NCI-H1436 treated with DMSO at 0.1 percent for 48 hours (cell line): ENCODE data around the gene GOLGA8Q.
"Not testable (repeated sequence)": the region's sequence is repeated elsewhere in the genome, so short reads cannot be mapped to it uniquely, and the experiment has no call there.

Source experiments
- DNase-seq: peaks from one replicate; lab custom pipeline; 2025; lab: John Stamatoyannopoulos, UW

The GOLGA8Q gene, protein sequence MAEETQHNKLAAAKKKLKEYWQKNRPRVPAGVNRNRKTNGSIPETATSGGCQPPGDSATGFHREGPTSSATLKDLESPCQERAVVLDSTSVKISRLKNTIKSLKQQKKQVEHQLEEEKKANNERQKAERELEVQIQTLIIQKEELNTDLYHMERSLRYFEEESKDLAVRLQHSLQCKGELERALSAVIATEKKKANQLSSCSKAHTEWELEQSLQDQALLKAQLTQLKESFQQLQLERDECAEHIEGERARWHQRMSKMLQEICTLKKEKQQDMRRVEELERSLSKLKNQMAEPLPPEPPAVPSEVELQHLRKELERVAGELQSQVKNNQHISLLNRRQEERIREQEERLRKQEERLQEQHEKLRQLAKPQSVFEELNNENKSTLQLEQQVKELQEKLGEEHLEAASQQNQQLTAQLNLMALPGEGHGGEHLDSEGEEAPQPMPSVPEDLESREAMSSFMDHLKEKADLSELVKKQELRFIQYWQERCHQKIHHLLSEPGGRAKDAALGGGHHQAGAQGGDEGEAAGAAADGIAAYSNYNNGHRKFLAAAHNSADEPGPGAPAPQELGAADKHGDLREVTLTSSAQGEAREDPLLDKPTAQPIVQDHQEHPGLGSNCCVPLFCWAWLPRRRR

DNA sequence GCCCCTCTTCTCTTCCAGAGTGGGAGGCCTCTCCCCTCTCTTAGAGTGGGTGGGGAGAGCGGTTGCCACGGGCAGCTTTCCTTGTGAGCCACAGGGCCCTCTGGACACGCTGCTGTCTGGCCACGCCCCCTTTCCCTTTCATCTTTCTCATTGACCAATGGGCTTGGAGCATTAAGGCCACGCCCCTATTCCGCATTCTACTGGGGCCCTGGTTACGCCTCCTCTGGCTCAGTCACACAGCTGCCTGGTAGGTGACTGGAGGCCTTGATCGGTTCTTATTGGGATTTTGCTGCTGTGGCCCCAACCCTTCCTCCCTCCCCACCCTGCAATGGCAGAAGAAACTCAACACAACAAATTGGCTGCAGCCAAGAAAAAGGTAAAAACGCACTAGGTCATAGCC, at the start of gene GOLGA8Q:
Gene GOLGA8Q (plus strand): TSS at position 301 of the 400 bp plus-strand sequence. CDS start 28 bp downstream, at position 329.
- DNase-seq, result not testable (repeated sequence)

DNA sequence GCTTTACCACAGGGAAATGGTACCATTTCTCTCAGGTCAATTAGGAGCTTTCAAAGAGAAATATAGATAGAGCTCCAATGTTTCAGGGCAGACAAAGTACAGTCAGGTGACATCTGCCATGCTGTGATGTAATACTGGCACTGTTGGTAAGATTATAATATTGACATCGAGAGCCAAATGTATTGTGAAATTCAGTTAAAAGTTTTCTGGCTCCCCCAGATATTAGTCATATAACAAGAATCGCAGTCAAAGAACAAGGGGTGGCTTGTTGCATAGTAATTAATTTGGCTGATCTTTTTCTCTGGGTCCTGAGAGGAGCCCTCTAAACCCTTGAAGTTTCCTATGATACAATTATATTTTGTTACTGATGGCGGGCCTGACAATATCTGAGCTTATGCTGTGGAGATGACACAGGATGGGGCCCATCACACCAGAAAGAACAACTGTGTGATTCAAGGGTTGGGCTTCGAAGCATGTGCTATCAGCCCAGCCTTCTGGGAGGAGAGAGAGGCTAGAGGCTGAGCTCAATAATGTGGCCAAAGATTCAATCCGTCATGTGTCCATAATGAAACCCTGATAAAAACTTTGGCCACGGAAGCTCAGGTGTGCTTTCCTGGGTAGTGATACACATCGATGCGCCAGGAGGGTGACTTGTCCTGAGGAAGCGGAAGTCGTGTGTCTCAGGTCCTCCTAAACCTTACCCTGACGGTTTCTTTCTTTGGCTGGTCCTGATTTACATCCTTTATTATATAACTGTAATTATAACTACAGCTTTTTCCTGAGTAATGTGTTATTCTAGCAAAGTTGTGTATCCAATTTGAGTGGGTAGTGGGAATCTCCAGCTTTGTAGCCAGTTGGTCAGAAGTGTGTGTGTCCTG, 48.7 kb upstream of the GOLGA8Q start:
- DNase-seq, result not testable (repeated sequence)

DNA sequence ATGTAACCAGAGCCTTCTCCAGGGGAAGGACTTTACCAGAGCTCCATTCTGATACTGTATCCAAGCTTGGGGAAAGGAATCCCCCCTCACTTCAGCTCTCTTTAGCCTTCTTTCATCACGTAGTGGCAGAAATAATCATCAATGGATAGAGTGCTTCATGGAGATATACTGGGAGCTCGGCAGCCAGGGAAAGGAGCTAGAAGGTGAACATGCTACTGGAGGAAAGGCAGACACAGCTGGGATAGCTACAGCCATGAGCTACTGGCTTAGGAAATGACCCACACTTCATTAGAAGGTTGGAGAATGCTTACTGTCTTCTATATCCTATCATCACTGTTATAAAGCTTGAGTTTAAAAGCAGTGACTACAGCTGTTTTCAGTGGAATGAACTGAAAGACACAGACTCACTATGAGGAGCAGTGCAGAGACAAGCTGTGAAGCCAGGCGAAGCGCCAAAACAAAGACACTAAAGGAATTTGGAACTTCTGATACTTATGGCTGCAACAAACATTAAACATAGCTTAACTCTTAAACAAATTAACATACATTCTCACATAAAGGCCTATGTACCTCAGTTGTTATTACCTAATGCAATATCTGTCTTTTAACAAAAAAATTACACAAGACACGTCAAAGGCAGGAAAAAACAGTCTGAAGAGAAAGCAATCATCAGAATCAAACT, 47.5 kb upstream of the GOLGA8Q start:
- DNase-seq, result not testable (repeated sequence)

DNA sequence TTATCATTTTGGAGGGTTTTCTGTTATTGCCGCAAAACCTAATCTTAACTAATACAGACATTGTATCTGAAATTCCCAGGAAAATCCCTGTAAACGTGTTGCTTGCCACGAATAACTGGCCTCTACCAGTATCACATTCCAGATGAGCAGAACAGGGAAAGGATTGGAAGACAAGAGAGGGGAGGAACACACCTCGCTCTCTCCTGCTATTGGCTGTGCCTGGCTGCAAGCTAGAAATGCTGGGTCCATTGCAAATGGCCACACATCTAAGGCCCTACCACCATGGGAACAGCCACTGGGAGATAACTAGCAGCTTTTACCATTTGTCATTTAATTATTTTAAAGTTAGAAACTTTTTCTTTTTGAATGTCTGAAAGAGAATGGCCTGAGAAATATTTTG, 37.3 kb upstream of the GOLGA8Q start:
- DNase-seq, result not testable (repeated sequence)

DNA sequence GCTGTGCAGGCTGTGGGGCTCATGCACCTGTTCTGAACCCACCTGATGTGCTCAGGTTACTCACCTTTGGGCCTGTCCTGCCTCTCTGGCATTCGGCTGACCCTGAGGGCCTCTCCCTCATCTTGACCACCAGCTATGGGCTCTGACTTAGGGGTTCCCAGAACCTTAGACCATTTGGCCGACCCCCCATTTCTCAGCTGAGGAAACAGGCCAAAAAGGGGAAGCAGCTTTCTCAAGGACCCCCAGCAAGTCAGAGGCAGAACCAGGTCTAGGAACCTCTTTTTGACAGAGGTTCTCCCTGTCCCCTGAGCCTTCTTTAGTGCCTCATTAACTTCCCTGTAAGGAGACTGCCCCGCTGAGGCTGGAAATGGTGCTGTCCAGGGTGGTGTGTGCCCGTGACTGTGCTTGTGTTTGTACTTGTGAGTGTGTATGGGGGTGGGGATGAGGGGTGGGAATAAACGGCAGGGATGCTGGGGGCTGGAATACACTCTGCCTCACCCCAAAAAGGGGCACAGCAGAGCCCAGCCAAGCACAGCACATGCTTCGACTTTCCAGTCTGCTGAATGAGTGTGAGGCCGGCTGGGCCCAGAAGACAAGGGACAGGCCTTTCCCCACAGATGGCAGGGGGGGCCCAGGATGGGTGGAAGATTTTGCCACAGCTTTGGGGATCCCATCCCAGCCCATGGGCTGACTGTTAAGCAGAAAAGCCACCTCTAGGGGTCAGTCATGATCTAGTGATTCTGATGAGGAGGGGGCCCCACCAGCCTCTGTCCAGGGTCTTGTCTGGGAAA, 28.2 kb upstream of the GOLGA8Q start:
- DNase-seq, result not testable (repeated sequence)

DNA sequence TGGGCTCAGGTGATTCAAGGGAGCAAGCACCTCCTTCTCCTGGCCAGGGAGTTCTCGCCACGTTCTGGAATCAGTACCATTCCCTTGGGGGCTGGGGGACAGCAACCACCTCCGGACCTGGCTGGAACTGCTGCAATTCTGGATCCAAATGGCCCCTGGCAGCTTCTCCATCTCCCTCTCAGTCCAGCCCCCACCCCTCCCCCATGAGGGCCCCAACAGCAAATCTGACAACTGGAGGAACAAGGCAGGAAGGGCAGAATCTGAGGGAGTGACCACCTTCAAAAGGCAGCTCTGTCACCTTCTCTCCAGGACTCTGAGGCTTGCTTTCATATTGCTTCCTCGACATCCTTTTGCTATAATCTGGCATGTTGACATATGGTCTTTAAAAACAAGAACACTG, 25.9 kb upstream of the GOLGA8Q start:
- DNase-seq, result not testable (repeated sequence)

DNA sequence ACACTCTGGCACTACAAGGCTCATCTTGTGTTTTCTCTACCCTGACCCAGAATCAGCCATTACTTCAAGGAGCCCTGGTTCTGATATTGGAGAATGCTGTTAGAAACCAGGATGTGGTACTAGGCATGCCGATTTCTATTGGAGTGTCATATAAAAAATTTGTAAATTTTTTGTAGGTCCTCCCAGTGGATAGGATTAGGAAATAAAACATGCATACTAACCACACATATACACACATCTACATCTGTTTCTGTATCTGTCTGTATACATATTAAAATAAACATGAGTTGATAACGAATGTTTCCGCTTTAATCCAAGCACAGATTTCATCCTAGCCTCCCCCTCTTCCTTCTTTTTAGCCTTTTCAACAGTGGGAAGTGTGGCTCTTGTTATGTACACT, 22.8 kb upstream of the GOLGA8Q start:
- DNase-seq, result not testable (repeated sequence)

DNA sequence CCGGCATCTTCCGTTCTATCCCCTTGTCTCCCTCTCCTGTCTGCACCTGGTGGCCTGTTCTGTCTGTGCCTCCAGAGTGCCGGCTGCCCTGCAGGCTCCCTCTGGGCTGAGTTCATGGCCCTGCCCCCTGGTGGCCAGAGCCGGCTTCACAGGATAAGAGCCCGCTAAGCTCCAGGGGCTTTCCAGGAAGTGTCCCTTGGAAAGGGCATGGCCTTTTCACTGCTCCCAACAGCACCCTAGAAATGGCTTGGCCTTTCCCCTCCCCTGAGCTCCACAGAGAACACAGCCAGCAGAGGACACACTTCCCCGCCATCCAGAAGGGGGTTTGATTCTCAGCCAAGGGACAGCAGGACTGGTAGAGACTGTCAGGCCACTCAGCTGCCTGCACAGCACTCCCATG, 15.1 kb downstream of the GOLGA8Q start:
- not testable (repeated sequence) for DNase-seq

DNA sequence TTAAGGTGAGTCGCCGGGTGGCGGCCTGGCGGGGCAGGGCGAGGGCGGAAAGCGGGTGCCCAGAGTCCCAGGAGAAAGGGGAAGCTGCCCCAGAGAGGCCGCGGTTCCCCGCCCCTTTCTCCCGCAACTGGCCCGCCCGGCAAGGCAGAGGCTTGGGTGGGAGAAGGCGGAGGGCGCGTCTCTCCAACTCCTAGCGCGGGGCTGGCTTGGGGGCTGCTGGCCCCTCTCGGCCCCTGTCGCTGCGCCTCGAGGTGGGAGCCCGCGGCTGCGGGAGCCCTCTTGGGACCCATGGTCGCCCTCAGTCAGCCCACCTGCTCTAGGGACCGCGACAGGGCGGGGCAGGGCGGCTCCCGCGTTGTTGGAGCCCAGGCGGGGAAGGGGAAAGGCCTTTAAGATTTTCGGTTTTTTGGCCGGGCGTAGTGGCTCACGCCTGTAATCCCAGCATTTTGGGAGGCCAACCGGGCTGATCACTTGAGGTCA, 21.2 kb downstream of the GOLGA8Q start:
- DNase-seq, result not testable (repeated sequence)

DNA sequence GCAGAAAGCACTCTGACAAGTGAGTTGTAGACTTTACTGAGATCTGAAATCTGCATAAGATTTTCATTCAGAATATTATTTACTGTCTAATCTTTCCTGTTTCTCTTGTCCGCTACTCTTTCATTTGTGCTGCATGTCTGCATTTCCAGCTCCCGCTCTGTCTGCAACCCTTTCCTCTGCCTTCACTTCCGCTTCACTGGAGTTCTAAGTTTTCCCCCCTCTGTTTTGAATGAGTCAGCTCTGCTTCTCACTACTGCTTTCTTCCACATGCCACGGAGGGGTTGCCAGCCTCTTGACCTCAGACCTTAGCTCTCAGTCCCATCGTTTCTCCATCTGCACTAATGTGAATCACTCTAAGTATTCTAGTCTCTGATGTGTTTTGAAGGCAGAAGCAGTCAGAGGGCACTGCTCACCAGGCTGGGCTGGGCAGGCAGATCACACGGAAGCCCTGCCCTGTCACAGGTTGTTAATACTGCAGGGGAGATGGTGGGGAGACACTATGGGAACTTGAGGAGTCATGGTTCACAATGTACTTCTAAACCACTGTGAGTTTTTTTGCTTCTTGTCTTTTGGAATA, 27.6 kb downstream of the GOLGA8Q start:
- not testable (repeated sequence) for DNase-seq

DNA sequence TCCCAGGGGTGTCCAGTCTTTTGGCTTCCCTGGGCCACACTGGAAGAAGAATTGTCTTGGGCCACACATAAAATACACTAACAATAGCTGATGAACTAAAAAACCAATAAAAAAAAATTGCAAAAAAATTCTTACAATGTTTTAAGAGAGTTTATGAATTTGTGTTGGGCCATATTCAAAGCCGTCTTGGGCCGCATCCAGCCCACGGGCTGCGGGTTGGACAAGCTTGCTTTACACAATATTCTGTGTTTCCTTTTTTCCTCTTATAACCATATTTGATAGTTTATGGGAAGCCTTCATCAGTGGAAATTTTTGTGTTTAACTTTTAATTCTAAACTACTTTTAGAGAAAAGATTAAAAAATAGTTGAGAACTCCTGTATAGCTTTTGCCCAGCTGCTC, 28.9 kb downstream of the GOLGA8Q start:
- not testable (repeated sequence) for DNase-seq

DNA sequence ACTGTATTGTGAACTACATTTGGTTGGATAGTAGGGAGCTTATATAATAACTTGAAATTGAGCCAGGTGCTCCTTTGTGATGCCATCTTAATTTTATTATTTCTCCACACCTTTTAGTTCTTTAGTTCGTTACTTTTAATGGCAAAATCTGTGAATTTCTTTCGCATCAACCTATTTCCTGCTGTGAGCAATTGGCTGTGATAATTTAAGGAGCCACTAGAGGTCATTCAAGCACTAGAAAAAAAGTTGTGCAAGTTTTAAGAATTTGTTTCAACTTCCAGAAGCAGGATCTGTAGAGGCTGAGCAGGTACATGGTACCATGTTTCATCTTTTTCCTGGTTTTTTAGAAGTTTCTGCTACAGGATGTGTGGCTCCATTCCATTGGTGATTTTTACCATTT, 47.1 kb downstream of the GOLGA8Q start:
- not testable (repeated sequence) for DNase-seq

DNA sequence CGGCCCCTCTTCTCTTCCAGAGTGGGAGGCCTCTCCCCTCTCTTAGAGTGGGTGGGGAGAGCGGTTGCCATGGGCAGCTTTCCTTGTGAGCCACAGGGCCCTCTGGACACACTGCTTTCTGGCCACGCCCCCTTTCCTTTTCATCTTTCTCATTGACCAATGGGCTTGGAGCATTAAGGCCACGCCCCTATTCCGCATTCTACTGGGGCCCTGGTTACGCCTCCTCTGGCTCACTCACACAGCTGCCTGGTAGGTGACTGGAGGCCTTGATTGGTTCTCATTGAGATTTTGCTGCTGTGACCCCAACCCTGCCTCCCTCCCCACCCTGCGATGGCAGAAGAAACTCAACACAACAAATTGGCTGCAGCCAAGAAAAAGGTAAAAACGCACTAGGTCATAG, 51.9 kb downstream of the GOLGA8Q start, which contains the start of gene GOLGA8H:
Gene GOLGA8H (plus strand): TSS at position 233 of the 400 bp plus-strand sequence. CDS start 98 bp downstream, at position 331.
- DNase-seq, result not testable (repeated sequence)
